ENCODE data around the gene TLL2. TPM values are rescaled to one million over a fixed set of nuclear protein-coding genes. Genes with fewer than 3 reads are reported as not detected.

TLL2 gene
- total RNA-seq, 1 donor = not detected

DNA sequence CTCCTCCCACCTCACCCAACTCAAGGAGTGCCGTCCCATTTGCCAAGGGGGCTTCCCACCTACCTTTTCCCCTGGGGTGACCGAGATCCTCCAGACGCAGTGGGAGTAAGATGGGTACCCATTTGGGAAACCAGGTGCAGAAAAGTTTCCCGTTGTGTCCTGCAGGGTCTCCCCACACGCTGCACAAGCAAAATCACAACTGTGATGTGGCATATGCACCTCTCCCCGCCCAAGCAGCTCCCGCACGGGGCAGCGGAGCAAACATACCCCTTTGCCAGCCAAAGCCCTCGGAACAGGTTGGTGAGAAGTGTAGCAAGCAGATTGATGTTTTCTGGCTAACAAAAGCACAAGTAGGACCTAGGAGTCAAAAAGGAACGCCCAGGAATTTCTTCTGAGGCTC, 103.4 kb downstream of the TLL2 start:
- H3K27me3 ChIP-seq (ENCODE audit: insufficient read depth, low read length) = peaks cover 2% of the 10 kb centered on the region
- no peaks in the 10 kb centered on the region for H3K4me1 ChIP-seq (ENCODE audit: insufficient read depth, low read length)
- no peaks in the 10 kb centered on the region for H3K9me3 ChIP-seq (ENCODE audit: low read depth, low read length)
- no peak overlapping the region for H3K4me3 ChIP-seq (ENCODE audit: low read length)

GRCh38 chr10:96408201-96408600, 105.5 kb downstream of the TLL2 start:
- no peaks in the 10 kb centered on the region for H3K9me3 ChIP-seq (ENCODE audit: low read depth, low read length)
- no peak overlapping the region for H3K4me3 ChIP-seq (ENCODE audit: low read length)
- H3K4me1 ChIP-seq (ENCODE audit: insufficient read depth, low read length) = no peaks in the 10 kb centered on the region
- H3K27me3 ChIP-seq (ENCODE audit: insufficient read depth, low read length) = no peaks in the 10 kb centered on the region

- Histone ChIP-seq H3K27me3 (ENCODE audit: insufficient read depth, low read length) (no peaks in the 10 kb centered on the region), H3K4me3 (ENCODE audit: low read length) (no peak overlapping the region), H3K9me3 (ENCODE audit: low read depth, low read length) (no peaks in the 10 kb centered on the region), H3K4me1 (ENCODE audit: insufficient read depth, low read length) (no peaks in the 10 kb centered on the region)
Observed at GRCh38 chr10:96407560-96408069, 106.1 kb downstream of the TLL2 start.

DNA sequence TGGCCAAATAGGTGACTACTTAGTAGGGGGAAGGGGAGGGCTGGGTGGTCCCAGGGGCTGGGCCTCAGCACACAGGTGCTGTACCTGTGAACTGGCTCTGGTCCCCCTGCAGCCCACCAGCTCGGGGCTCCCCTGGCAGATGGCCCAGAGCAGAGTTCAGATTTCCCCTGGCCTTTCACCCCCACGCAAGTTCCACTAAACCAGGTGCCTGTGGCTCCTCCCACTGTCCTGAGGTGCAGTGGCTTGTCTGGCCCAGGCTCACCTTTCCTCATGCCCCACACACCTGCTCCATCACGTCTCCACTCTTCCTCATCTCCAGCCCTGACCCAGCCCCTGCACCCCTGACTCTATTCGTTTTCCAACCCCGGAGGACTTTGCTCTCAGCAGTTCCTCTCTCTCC, 107.6 kb downstream of the TLL2 start:
- Histone ChIP-seq H3K4me3 (ENCODE audit: low read length) (no peak overlapping the region), H3K4me1 (ENCODE audit: insufficient read depth, low read length) (no peaks in the 10 kb centered on the region), H3K27me3 (ENCODE audit: insufficient read depth, low read length) (no peaks in the 10 kb centered on the region), H3K9me3 (ENCODE audit: low read depth, low read length) (no peaks in the 10 kb centered on the region)

DNA sequence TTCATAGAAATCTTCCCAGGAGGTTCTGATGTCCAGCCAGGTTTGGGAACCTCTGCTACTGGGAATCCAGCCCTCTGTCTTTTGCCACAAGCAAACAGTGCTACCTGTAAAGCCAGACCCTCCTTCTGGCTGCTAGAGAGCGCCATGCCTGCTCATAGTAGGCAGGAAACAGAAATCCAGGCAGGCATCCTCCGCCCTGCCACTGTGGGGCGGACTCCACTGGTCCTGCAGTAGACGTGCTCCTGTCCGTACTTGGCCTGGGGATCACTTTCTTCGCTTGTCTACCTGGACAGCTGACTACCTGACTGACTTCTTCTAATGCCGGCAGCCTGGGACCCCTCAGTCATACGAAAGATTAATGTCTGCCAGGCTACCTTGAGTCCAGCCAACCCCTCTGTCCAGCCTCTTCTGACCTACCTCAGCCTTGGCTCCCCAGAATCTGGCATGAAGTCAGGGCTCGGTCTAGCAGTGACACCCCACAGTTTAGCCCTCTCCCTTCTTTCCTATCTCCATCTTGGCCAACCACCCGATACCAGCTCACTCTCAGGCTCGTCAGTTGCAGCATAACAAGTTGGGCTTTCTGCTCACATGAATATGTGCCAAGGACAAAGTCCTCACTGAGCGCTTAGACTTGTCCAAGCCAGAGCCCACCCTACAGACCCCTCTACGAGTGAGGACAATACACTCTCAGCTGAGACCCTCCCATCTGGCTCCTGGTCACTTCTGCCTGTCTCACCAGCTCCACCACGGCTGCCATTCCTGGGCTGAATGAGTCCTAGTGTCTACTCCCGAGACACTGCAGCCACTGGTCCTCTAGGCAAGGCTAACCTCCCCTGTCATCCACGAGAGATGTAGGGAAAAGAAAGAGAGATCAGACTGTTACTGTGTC, 111.1 kb downstream of the TLL2 start:
- no peaks in the 10 kb centered on the region for H3K9me3 ChIP-seq (ENCODE audit: low read depth, low read length)
- no peak overlapping the region for H3K4me3 ChIP-seq (ENCODE audit: low read length)
- H3K27me3 ChIP-seq (ENCODE audit: insufficient read depth, low read length) = peaks cover 1% of the 10 kb centered on the region
- no peaks in the 10 kb centered on the region for H3K4me1 ChIP-seq (ENCODE audit: insufficient read depth, low read length)

GRCh38 chr10:96401036-96401435, 112.7 kb downstream of the TLL2 start:
- H3K4me3 ChIP-seq (ENCODE audit: low read length) = no peak overlapping the region
- H3K9me3 ChIP-seq (ENCODE audit: low read depth, low read length) = no peaks in the 10 kb centered on the region
- H3K27me3 ChIP-seq (ENCODE audit: insufficient read depth, low read length) = peaks cover 2% of the 10 kb centered on the region
- H3K4me1 ChIP-seq (ENCODE audit: insufficient read depth, low read length) = peaks cover 2% of the 10 kb centered on the region

GRCh38 chr10:96400465-96400864, 113.3 kb downstream of the TLL2 start:
- H3K9me3 ChIP-seq (ENCODE audit: low read depth, low read length) = no peaks in the 10 kb centered on the region
- H3K27me3 ChIP-seq (ENCODE audit: insufficient read depth, low read length) = peaks cover 2% of the 10 kb centered on the region
- peaks cover 2% of the 10 kb centered on the region for H3K4me1 ChIP-seq (ENCODE audit: insufficient read depth, low read length)
- no peak overlapping the region for H3K4me3 ChIP-seq (ENCODE audit: low read length)

GRCh38 chr10:96397902-96398301, 115.8 kb downstream of the TLL2 start:
- H3K4me3 ChIP-seq (ENCODE audit: low read length) = no peak overlapping the region
- H3K9me3 ChIP-seq (ENCODE audit: low read depth, low read length) = no peaks in the 10 kb centered on the region
- H3K27me3 ChIP-seq (ENCODE audit: insufficient read depth, low read length) = peaks cover 2% of the 10 kb centered on the region
- peaks cover 2% of the 10 kb centered on the region for H3K4me1 ChIP-seq (ENCODE audit: insufficient read depth, low read length)

GRCh38 chr10:96395931-96396877, 117.5 kb downstream of the TLL2 start:
- Histone ChIP-seq H3K4me1 (ENCODE audit: insufficient read depth, low read length) (peaks cover 2% of the 10 kb centered on the region), H3K27me3 (ENCODE audit: insufficient read depth, low read length) (peaks cover 2% of the 10 kb centered on the region), H3K9me3 (ENCODE audit: low read depth, low read length) (no peaks in the 10 kb centered on the region), H3K4me3 (ENCODE audit: low read length) (no peak overlapping the region)

GRCh38 chr10:96390460-96390864, 123.3 kb downstream of the TLL2 start:
- H3K9me3 ChIP-seq (ENCODE audit: low read depth, low read length) = no peaks in the 10 kb centered on the region

GRCh38 chr10:96389785-96390184, 123.9 kb downstream of the TLL2 start:
- Histone ChIP-seq H3K4me1 (ENCODE audit: insufficient read depth, low read length) (no peaks in the 10 kb centered on the region), H3K9me3 (ENCODE audit: low read depth, low read length) (no peaks in the 10 kb centered on the region), H3K27me3 (ENCODE audit: insufficient read depth, low read length) (no peaks in the 10 kb centered on the region)

More at GRCh38 chr10:96390460-96390864, 123.3 kb downstream of the TLL2 start:
- H3K27me3 ChIP-seq (ENCODE audit: insufficient read depth, low read length) = no peaks in the 10 kb centered on the region
- no peak overlapping the region for H3K4me3 ChIP-seq (ENCODE audit: low read length)
- no peaks in the 10 kb centered on the region for H3K4me1 ChIP-seq (ENCODE audit: insufficient read depth, low read length)

GRCh38 chr10:96387601-96388000, 126.1 kb downstream of the TLL2 start:
- no peak overlapping the region for H3K4me3 ChIP-seq (ENCODE audit: low read length)

More at GRCh38 chr10:96389785-96390184, 123.9 kb downstream of the TLL2 start:
- H3K4me3 ChIP-seq (ENCODE audit: low read length) = no peak overlapping the region

GRCh38 chr10:96387161-96387560, 126.6 kb downstream of the TLL2 start:
- no peaks in the 10 kb centered on the region for H3K9me3 ChIP-seq (ENCODE audit: low read depth, low read length)
- H3K4me3 ChIP-seq (ENCODE audit: low read length) = no peak overlapping the region
- H3K27me3 ChIP-seq (ENCODE audit: insufficient read depth, low read length) = no peaks in the 10 kb centered on the region
- H3K4me1 ChIP-seq (ENCODE audit: insufficient read depth, low read length) = no peaks in the 10 kb centered on the region

More at GRCh38 chr10:96387601-96388000, 126.1 kb downstream of the TLL2 start:
- no peaks in the 10 kb centered on the region for H3K4me1 ChIP-seq (ENCODE audit: insufficient read depth, low read length)
- no peaks in the 10 kb centered on the region for H3K9me3 ChIP-seq (ENCODE audit: low read depth, low read length)
- H3K27me3 ChIP-seq (ENCODE audit: insufficient read depth, low read length) = no peaks in the 10 kb centered on the region

GRCh38 chr10:96384506-96384905, 129.2 kb downstream of the TLL2 start:
- Histone ChIP-seq H3K4me1 (ENCODE audit: insufficient read depth, low read length) (peaks cover 22% of the 10 kb centered on the region), H3K27me3 (ENCODE audit: insufficient read depth, low read length) (no peaks in the 10 kb centered on the region), H3K9me3 (ENCODE audit: low read depth, low read length) (no peaks in the 10 kb centered on the region), H3K4me3 (ENCODE audit: low read length) (no peak overlapping the region)

- no peaks in the 10 kb centered on the region for H3K9me3 ChIP-seq (ENCODE audit: low read depth, low read length)
- peaks cover 22% of the 10 kb centered on the region for H3K4me1 ChIP-seq (ENCODE audit: insufficient read depth, low read length)
- no peak overlapping the region for H3K4me3 ChIP-seq (ENCODE audit: low read length)
- H3K27me3 ChIP-seq (ENCODE audit: insufficient read depth, low read length) = no peaks in the 10 kb centered on the region
Observed at GRCh38 chr10:96380821-96381220, 132.9 kb downstream of the TLL2 start.
